Measurements from ENCODE around the gene PPP1R37.
A peak's percentile ranks its signal among the peaks of the same experiment; 100 is the strongest.

PPP1R37 gene

DNA sequence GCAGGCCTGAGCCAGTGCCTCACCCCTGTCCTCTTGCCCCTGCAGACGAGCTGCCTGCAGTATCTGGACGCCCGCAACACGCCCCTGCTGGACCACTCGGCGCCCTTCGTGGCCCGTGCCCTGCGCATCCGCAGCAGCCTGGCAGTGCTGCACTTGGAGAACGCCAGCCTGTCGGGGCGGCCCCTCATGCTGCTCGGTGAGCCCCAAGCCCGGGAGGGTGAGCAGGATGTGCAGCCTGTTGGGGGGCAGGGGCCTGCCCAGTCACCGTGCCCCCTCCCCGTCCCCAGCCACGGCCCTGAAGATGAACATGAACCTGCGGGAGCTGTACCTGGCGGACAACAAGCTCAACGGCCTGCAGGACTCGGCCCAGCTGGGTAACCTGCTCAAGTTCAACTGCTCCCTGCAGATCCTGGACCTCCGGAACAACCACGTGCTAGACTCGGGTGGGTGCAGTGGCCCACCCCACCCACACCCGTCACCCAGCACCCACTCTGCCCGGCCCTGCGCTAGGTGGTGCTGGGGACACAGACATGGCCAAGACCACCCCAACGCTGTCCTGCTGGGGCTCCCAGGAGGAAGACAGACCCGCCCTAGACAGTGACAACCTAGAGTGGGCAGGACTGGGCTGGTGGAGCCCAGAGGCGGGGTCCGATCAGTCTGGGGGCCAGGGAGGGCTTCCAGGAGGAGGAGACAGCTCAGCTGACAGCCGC is 49.2 kb downstream of the PPP1R37 start:
- CTCF ChIA-PET, result interaction anchor here (0.8 to 1.5 kb wide), 3 partner anchors 9 to 189 kb away, joined by 3 to 9 read pairs (median 4); no protein-coding TSS in a partner anchor

DNA sequence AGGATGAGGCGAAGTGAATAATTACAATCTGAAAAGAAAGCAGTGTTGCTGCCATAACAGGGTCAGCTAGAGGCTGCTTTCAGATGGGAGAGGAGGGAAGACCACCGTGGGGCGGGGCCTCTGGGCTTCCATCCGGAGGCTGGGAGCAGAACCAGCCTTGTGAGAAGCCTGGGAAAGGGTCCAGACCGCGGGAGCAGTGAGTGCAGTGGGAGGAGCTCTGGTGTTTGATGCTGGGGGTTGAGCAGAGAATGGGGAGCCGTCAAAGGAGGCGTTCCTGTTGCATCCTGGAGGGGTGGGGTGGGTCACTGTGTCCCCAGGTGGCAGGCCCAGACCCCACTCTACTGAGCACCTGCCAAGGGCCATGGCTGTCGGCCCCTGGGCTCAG is 49.7 kb downstream of the PPP1R37 start:
- H3K4me1 ChIP-seq (ENCODE audit: control insufficient read depth, insufficient read depth, low read length), result peaks cover 2% of the 10 kb centered on the region; the same call in 1 of the 2 replicates
- H3K9me3 ChIP-seq (ENCODE audit: control insufficient read depth, insufficient read depth, low read depth, low read length), result no peaks in the 10 kb centered on the region
- H3K4me3 ChIP-seq (ENCODE audit: low read depth, low read length), result no peak overlapping the region
- H3K27ac ChIP-seq (ENCODE audit: extremely low read depth, low read depth, low read length), result peak overlapping the region; percentile 24; the same call in 1 of the 2 replicates
- peaks cover 0 to 39% of the 10 kb centered on the region in 2 experiments; a peak in 2 of 3 replicates for H3K36me3 ChIP-seq (ENCODE audit: control insufficient read depth in 2 of 2, insufficient read depth in 1 of 2, low read length in 2 of 2)
- CTCF ChIA-PET, result interaction anchor here (0.6 to 1.7 kb wide), 10 partner anchors 10 to 189 kb away, joined by 3 to 9 read pairs (median 4); partner anchors contain the start of gene PPP1R37
- POLR2A ChIA-PET, result interaction anchor here (0.9 kb wide), 1 partner anchor 104 kb away, joined by 3 read pairs; the partner anchor contains the start of gene CLASRP
- TF ChIP-seq ZBTB7A (tag by site-specific recombination; IDR thresholded peaks at IDR 0.05; ENCODE audit: low read depth), result no peak
- TF ChIP-seq ZNF18 (tag by site-specific recombination; IDR thresholded peaks at IDR 0.05), result no peak
- no peak for TF ChIP-seq ZNF366 (tag by site-specific recombination; conservative IDR thresholded peaks at IDR 0.05)
- no peak for TF ChIP-seq ZNF707 (tag by site-specific recombination; IDR thresholded peaks at IDR 0.05)
- no peak for TF ChIP-seq ZNF391 (tag by site-specific recombination; IDR thresholded peaks at IDR 0.05; ENCODE audit: borderline replicate concordance, low read depth)
- TF ChIP-seq ZNF530 (tag by site-specific recombination; IDR thresholded peaks at IDR 0.05; ENCODE audit: low read depth), result no peak
- no peak for TF ChIP-seq ZNF24 (tag by site-specific recombination; IDR thresholded peaks at IDR 0.05)
- TF ChIP-seq KLF1 (tag by site-specific recombination; IDR thresholded peaks at IDR 0.05), result no peak
- no peak for TF ChIP-seq BCL11B (tag by site-specific recombination; IDR thresholded peaks at IDR 0.05; ENCODE audit: low read depth)
- no peak for TF ChIP-seq ZNF274 (IDR thresholded peaks at IDR 0.05; ENCODE audit: low read length)
- TF ChIP-seq ZNF274 (tag by site-specific recombination; IDR thresholded peaks at IDR 0.05; ENCODE audit: borderline replicate concordance), result no peak
- TF ChIP-seq REPIN1 (tag by site-specific recombination; IDR thresholded peaks at IDR 0.05; ENCODE audit: low read depth), result no peak
- TF ChIP-seq IKZF3 (tag by site-specific recombination; IDR thresholded peaks at IDR 0.05), result no peak
- TF ChIP-seq ZNF580 (tag by site-specific recombination; IDR thresholded peaks at IDR 0.05), result no peak
- no peak for TF ChIP-seq TSHZ1 (tag by site-specific recombination; IDR thresholded peaks at IDR 0.05; ENCODE audit: borderline replicate concordance)

More for the DNA sequence above, 49.2 kb downstream of the PPP1R37 start:
- Histone ChIP-seq H3K36me3 (ENCODE audit: control insufficient read depth in 2 of 2, insufficient read depth in 1 of 2, low read length in 2 of 2) (peaks cover 0 to 39% of the 10 kb centered on the region in 2 experiments; a peak in 2 of 3 replicates), H3K27ac (ENCODE audit: extremely low read depth, low read depth, low read length) (0 out of 2 replicates have a peak overlapping the region, but pooled peaks have one; percentile 24), H3K9me3 (ENCODE audit: control insufficient read depth, insufficient read depth, low read depth, low read length) (no peaks in the 10 kb centered on the region), H3K4me1 (ENCODE audit: control insufficient read depth, insufficient read depth, low read length) (peaks cover 2% of the 10 kb centered on the region; the same call in 1 of the 2 replicates), H3K4me3 (ENCODE audit: low read depth, low read length) (no peak overlapping the region)
- POLR2A ChIA-PET, result interaction anchor here (0.9 kb wide), 1 partner anchor 103 kb away, joined by 3 read pairs; the partner anchor contains the start of gene CLASRP
- no peak for TF ChIP-seq PRDM1 (tag by site-specific recombination; IDR thresholded peaks at IDR 0.05)
- no peak for TF ChIP-seq BCL11A (tag by site-specific recombination; IDR thresholded peaks at IDR 0.05; ENCODE audit: low read depth)
- TF ChIP-seq KLF7 (tag by site-specific recombination; IDR thresholded peaks at IDR 0.05; ENCODE audit: borderline replicate concordance), result no peak
- TF ChIP-seq, protein P1, sequence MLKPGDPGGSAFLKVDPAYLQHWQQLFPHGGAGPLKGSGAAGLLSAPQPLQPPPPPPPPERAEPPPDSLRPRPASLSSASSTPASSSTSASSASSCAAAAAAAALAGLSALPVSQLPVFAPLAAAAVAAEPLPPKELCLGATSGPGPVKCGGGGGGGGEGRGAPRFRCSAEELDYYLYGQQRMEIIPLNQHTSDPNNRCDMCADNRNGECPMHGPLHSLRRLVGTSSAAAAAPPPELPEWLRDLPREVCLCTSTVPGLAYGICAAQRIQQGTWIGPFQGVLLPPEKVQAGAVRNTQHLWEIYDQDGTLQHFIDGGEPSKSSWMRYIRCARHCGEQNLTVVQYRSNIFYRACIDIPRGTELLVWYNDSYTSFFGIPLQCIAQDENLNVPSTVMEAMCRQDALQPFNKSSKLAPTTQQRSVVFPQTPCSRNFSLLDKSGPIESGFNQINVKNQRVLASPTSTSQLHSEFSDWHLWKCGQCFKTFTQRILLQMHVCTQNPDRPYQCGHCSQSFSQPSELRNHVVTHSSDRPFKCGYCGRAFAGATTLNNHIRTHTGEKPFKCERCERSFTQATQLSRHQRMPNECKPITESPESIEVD (tag by site-specific recombination; IDR thresholded peaks at IDR 0.05), result no peak
- TF ChIP-seq ZNF26 (tag by site-specific recombination; IDR thresholded peaks at IDR 0.05), result no peak
- TF ChIP-seq ZNF645 (tag by site-specific recombination; IDR thresholded peaks at IDR 0.05), result no peak
- no peak for TF ChIP-seq ZNF174 (tag by site-specific recombination; IDR thresholded peaks at IDR 0.05)

All from HEK293 (cell line).